GM12878 (cell line): ENCODE measurements around the gene CCDC12.

Experiments used
- CTCF ChIP-seq, 3 experiments: IDR thresholded peaks in 2 of 3; conservative IDR thresholded peaks in 1 of 3; 2 replicates each; pipeline ENCODE4 v1.5.1; 2011; ENCODE audit warnings: low read depth in 3 of 3, low read length in 3 of 3, mild to moderate bottlenecking in 3 of 3, control low read depth in 2 of 3, moderate library complexity in 2 of 3, inconsistent platforms in 1 of 3, mixed read lengths in 1 of 3; ENCODE audit not compliant: control insufficient read depth in 2 of 3, insufficient read depth in 1 of 3; ENCODE audit errors: extremely low read depth in 1 of 3
- RELA ChIP-seq: fragments of 450-650 bp; IDR thresholded peaks from 2 replicates; pipeline ENCODE4 v1.8.0; 2014; ENCODE audit warnings: borderline replicate concordance; ENCODE audit not compliant: partially characterized antibody
- ZNF274 ChIP-seq: IDR thresholded peaks from one replicate; pipeline ENCODE4 v1.8.0; 2011; ENCODE audit not compliant: insufficient read length, insufficient read depth

- peak in 1 of 3 experiments; percentile 24; a peak in 1 of 6 replicates for TF ChIP-seq CTCF (IDR thresholded peaks at IDR 0.05 in 2 of 3, conservative IDR thresholded peaks at IDR 0.05 in 1 of 3; ENCODE audit: control insufficient read depth in 2 of 3, extremely low read depth in 1 of 3, insufficient read depth in 1 of 3, low read depth in 3 of 3, low read length in 3 of 3)
- TF ChIP-seq RELA = no peak
- TF ChIP-seq ZNF274 = no peak
Observed at GRCh38 chr3:46897829-46898320, 78.7 kb downstream of the CCDC12 start.
